ENCODE results near the gene MANEAL. TPM values are rescaled to one million over a fixed set of nuclear protein-coding genes. Genes with fewer than 3 reads are reported as not detected.
A peak's percentile ranks its signal among the peaks of the same experiment; 100 is the strongest.

Gene MANEAL
- total RNA-seq, 3 donors from 2014 or later (not counting 1 experiment from before 2014, with no cell fraction given) = 1.6 to 3.8 (median 2.4) TPM

GRCh38 chr1:37822906-37823815 lies 29.5 kb downstream of the MANEAL start:
- Mint-ChIP-seq H3K9me3 (no peaks in the 10 kb centered on the region), H3K4me1 (peaks cover 17 to 28% of the 10 kb centered on the region in 2 donors), H3K27ac (peak overlapping the region; percentile 40 to 84), H3K27me3 (ENCODE audit: low read depth in 2 of 2) (no peaks in the 10 kb centered on the region), H3K4me3 (no peak overlapping the region), H3K36me3 (no peaks in the 10 kb centered on the region)
- H3K36me3 ChIP-seq (ENCODE audit: control insufficient read depth, insufficient read depth, low read length) = peaks cover 42% of the 10 kb centered on the region
- H3K27ac ChIP-seq (ENCODE audit: low read length) = peak overlapping the region; percentile 33
- 84% methylated on average over 6 of the region's 9 CpGs for WGBS (ENCODE audit: insufficient coverage)
- no peaks in the 10 kb centered on the region for H3K27me3 ChIP-seq (ENCODE audit: control insufficient read depth, insufficient read depth, low read length)
- DNase-seq (peak; percentile 33 to 35), ATAC-seq (peak; percentile 50 to 81 (median 72))
- no peak for TF ChIP-seq CTCF (IDR thresholded peaks at IDR 0.05)
- intact Hi-C loops (cut with micrococcal nuclease) = no loop called here
- H3K4me1 ChIP-seq (ENCODE audit: control insufficient read depth, insufficient read depth, low read length) = peaks cover 3% of the 10 kb centered on the region
- H3K4me3 ChIP-seq (ENCODE audit: low read length) = no peak overlapping the region
- H3K9me3 ChIP-seq (ENCODE audit: control insufficient read depth, insufficient read depth, low read length) = no peaks in the 10 kb centered on the region

- no peaks in the 10 kb centered on the region for H3K27me3 Mint-ChIP-seq (ENCODE audit: low read depth in 2 of 2)
- ATAC-seq (no peak), DNase-seq (no peak)
- no peak for TF ChIP-seq CTCF (IDR thresholded peaks at IDR 0.05)
- WGBS (ENCODE audit: insufficient coverage) = 92% methylated on average over 2 of the region's 2 CpGs
- peaks cover 17 to 28% of the 10 kb centered on the region in 2 donors for H3K4me1 Mint-ChIP-seq
- no peaks in the 10 kb centered on the region for H3K36me3 Mint-ChIP-seq
- Histone ChIP-seq H3K9me3 (ENCODE audit: control insufficient read depth, insufficient read depth, low read length) (no peaks in the 10 kb centered on the region), H3K27me3 (ENCODE audit: control insufficient read depth, insufficient read depth, low read length) (no peaks in the 10 kb centered on the region), H3K27ac (ENCODE audit: low read length) (no peak overlapping the region), H3K4me1 (ENCODE audit: control insufficient read depth, insufficient read depth, low read length) (peaks cover 3% of the 10 kb centered on the region), H3K4me3 (ENCODE audit: low read length) (no peak overlapping the region), H3K36me3 (ENCODE audit: control insufficient read depth, insufficient read depth, low read length) (peaks cover 45% of the 10 kb centered on the region)
- intact Hi-C loops (cut with micrococcal nuclease) = no loop called here
- no peak overlapping the region for H3K4me3 Mint-ChIP-seq
- H3K27ac Mint-ChIP-seq = peak overlapping the region; percentile 40 to 84
- H3K9me3 Mint-ChIP-seq = no peaks in the 10 kb centered on the region
Measured at GRCh38 chr1:37824001-37824400, 30.4 kb downstream of the MANEAL start.

DNA sequence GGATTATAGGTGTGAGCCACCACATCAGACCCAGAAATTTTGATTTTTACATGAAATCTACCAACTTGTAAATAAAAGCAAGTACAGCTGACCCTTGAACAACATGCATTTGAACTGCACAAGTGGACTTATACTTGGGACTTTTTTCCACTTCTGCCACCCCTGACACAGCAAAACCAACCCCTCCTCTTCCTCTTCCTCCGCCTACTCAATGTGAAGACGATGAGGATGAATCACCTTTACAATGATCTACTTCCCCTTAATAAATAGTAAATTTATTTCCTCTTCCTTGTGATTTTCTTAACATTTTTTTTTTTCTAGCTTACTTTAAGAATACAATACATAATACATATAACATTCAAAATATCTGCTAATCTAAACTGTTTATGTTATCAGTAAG lies 31.9 kb downstream of the MANEAL start:
- peaks cover 17 to 28% of the 10 kb centered on the region in 2 donors for H3K4me1 Mint-ChIP-seq
- ATAC-seq (no peak), DNase-seq (no peak)
- peak overlapping the region in 1 of 2 donors; percentile 84 for H3K27ac Mint-ChIP-seq
- no peaks in the 10 kb centered on the region for H3K36me3 Mint-ChIP-seq
- Histone ChIP-seq H3K27me3 (ENCODE audit: control insufficient read depth, insufficient read depth, low read length) (no peaks in the 10 kb centered on the region), H3K4me1 (ENCODE audit: control insufficient read depth, insufficient read depth, low read length) (peaks cover 3% of the 10 kb centered on the region), H3K4me3 (ENCODE audit: low read length) (no peak overlapping the region), H3K27ac (ENCODE audit: low read length) (no peak overlapping the region), H3K9me3 (ENCODE audit: control insufficient read depth, insufficient read depth, low read length) (no peaks in the 10 kb centered on the region), H3K36me3 (ENCODE audit: control insufficient read depth, insufficient read depth, low read length) (peaks cover 41% of the 10 kb centered on the region)
- TF ChIP-seq CTCF (IDR thresholded peaks at IDR 0.05) = no peak
- H3K27me3 Mint-ChIP-seq (ENCODE audit: low read depth in 2 of 2) = no peaks in the 10 kb centered on the region
- 67% methylated on average over 2 of the region's 2 CpGs for WGBS (ENCODE audit: insufficient coverage)
- H3K4me3 Mint-ChIP-seq = no peak overlapping the region
- no peaks in the 10 kb centered on the region for H3K9me3 Mint-ChIP-seq
- intact Hi-C loops (cut with micrococcal nuclease) = no loop called here

All from natural killer cell (primary cell).